ENCODE measurements around the gene ROS1.

- no peak for TF ChIP-seq POLR2A (IDR thresholded peaks at IDR 0.05; ENCODE audit: low read depth, low read length)
- no peak for TF ChIP-seq TAF1 (IDR thresholded peaks at IDR 0.05; ENCODE audit: borderline replicate concordance, low read depth, low read length)
Measured at GRCh38 chr6:117344444-117345291, 81.1 kb downstream of the ROS1 start.

Measured in GM12892 (cell line).